ENCODE measurements around the gene MSANTD7.
"Not testable (repeated sequence)": the region's sequence is repeated elsewhere in the genome, so short reads cannot be mapped to it uniquely, and the experiment has no call there.

MSANTD7 gene

GRCh38 chr10:14838582-14839304 is 637 bp downstream of the MSANTD7 start:
- peak; percentile 82 for DNase-seq

DNA sequence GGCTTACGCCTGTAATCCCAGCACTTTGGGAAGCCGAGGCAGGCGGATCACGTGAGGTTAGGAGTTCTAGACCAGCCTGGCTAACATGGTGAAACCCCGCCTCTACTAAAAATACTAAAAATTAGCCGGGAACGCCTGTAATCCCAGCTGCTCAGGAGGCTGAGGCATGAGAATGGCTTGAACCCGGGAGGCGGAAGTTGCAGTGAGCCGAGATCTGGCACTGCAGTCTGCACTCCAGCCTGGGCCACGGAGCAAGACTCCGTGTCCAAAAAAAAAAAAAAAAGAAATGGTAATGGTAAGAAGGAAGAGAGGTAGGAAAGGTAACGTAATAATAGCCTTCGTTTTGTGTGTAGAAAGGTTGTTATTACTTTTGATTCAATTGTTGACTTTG is 1.2 kb downstream of the MSANTD7 start:
- DNase-seq = no peak

GRCh38 chr10:14840178-14840577 is 2.1 kb downstream of the MSANTD7 start:
- no peak for DNase-seq

DNA sequence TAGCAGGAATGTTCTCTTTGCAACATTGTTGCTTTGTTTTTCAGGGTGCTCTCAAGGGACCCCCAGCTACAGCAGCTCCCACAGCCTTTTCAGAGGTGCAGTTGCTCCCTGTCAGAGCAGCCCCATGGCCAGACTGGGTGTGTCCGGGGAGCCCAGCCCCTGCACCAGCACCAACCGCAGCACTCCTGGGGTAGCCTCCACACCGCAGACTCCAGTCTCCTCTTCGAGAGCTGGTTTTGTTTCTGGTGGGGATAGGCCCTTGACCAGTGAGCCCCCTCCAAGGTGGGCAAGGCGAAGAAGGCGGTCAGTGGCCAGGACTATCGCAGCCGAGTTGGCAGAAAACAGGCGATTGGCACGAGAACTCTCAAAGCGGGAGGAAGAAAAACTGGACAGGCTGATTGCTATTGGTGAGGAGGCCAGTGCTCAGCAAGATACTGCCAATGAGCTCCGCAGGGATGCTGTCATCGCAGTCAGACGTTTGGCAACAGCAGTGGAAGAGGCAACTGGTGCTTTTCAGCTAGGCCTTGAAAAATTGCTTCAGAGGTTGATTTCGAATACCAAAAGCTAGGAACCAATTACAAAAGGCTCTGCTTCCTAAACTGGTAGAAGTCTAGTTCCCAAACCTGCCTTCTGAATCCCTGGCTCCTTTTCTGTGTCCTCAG is 5.4 kb downstream of the MSANTD7 start:
- no peak for DNase-seq

DNA sequence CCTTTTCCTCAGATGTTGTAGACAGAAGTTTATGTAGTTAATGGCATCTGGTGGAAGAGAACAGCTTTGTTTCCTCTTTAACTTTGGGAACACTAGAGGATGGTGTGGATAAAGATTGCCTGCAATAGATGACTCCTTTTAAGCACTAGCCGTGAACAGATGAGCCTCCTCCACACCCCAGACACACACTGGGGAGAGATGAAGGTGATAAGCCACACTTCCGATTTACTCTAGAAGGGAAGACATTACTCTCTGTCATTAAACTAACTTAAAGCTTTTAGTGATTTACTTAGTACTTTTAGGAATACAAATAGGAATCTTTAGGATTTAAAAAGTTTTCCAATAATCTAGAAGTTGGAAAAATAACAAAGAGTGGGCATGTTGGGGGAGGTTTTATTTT is 6.8 kb downstream of the MSANTD7 start:
- no peak for DNase-seq

- DNase-seq = no peak
These were observed 14.1 kb downstream of the MSANTD7 start for GRCh38 chr10:14852236-14852635.

DNA sequence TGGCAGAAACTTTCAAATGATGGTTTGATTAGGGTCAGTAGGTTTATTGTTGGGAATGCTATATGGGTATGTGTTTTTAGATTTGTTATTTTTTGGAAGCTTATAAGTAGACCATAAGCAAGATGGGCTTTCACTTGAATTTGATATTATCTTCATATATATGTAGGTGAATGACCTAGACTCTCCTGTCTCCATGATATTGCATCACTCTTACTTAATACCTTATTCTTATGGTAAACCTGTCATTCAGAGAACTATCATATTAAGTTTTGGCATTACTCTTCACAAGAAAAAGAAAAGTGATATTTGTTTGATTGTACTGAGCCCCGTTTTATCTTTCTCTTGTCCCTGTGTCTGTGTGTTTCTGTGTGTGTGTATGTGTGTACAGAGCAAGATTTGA is 17.3 kb downstream of the MSANTD7 start:
- no peak for DNase-seq

GRCh38 chr10:14858338-14858960 is 20.3 kb downstream of the MSANTD7 start:
- DNase-seq = no peak

GRCh38 chr10:14859043-14859442 is 20.9 kb downstream of the MSANTD7 start:
- DNase-seq = no peak

GRCh38 chr10:14859775-14860174 is 21.7 kb downstream of the MSANTD7 start:
- DNase-seq = no peak

DNA sequence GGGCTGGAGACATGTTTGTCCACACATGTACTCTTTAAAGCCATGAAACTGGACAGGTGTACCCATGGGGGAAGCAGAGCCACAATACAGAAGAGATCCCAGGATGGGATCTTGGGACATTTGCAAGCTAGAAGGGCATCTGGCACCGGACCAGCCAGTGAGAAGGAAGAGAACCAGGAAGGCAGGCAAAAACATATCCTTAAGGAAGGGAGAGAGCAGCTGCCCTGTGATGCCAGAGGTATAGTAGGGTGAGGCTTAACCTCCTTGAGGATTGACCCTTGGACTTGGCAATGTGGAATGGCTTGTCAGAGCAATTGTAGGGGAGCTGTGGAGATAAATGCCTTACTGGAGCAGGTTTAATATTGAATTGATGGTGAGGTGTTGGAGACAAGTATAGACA is 22.7 kb downstream of the MSANTD7 start:
- DNase-seq = no peak

DNA sequence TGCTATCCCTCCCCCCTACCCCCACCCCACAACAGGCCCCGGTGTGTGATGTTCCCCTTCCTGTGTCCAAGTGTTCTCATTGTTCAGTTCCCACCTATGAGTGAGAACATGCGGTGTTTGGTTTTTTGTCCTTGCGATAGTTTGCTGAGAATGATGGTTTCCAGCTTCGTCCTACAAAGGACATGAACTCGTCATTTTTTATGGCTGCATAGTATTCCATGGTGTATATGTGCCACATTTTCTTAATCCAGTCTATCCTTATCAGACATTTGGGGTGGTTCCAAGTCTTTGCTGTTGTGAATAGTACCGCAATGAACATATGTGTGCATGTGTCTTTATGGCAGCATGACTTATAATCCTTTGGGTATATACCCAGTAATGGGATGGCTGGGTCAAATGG is 26.4 kb downstream of the MSANTD7 start:
- not testable (repeated sequence) for DNase-seq

GRCh38 chr10:14864871-14865270 is 26.8 kb downstream of the MSANTD7 start:
- DNase-seq = not testable (repeated sequence)

- no peak for DNase-seq
These were observed 35.1 kb downstream of the MSANTD7 start for GRCh38 chr10:14873090-14873760.

- no peak for DNase-seq
These were observed 37.8 kb downstream of the MSANTD7 start for GRCh38 chr10:14875941-14876340.

DNA sequence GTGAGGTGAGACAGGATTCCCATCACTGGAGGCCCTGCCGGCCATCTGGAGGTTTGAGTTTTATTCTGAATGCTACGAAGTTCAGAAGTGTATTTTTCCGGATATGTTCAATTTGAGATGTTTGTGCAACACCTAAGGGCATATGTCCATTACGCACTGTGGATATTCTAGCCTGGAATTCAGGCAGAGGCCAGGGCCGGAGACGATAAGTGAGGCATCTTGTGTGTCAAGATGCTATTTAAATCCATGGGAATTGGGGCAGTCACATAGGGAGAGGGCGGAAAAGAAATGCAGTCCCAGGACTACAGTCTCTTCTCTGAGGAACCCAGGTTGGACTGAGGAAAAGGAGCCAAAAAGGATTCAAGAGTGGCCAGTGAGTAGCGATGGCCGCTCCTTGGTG is 38.7 kb downstream of the MSANTD7 start:
- DNase-seq = no peak

- peak; percentile 97 for DNase-seq
These were observed 40.4 kb downstream of the MSANTD7 start, which contains the start of gene SUV39H2 for GRCh38 chr10:14878266-14879123. SUV39H2 (plus strand) TSS chr10:14878866; CDS start chr10:14878889, 23 bp downstream.

DNA sequence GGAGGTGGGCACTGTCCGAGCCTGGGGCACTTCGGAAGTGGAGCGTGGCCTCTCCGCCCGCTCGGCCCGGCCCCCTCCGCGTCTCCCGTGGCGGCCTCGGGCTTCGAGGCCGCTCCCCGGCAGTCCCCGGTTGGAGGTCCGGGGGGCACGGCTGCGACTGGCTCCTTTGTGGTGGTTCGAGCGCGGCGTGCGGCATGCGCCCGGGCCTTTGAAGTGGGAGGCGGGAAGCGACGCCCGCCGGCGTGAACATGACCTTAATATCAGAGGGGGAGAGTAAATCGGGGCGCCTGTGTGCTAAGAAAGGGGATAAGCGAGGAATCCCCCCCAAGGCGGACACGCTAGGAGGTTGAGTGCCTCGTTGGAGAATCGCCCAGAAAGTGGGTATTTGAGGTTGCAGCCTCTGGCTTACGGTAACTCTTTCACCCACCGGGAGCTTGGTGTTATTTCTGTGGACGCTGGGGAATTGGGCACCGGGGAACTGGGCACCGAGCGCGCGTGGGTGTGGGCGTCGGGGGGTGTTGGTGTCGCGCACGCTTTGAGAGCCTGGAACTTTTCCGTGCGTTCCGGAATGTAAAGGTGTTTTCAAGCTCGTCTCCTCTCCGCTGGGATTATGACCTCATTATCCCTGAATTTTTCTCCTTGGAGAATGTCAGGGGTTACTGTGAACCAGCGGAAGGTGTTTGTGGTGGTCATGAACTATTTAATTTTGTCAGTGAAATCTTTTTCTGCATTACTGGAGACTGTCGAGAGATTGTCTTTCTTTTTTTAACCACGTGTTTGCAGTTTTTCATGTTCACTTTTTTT is 41.2 kb downstream of the MSANTD7 start:
- peak; percentile 60 for DNase-seq

DNA sequence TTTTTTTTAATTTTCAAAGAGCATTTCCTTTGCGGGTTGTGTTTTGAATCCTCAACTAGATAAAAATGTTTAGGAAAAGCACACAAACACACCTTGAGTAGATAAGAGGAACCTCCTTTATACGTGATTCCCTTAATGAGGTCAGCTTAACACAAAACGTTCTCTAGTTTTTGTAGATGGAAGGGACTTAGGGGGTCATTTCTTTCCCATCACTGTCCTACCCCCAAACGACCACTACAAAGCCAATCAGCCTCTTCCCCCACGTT is 41.8 kb downstream of the MSANTD7 start:
- DNase-seq = no peak

- no peak for DNase-seq
These were observed 42.1 kb downstream of the MSANTD7 start for GRCh38 chr10:14880229-14880628.

DNA sequence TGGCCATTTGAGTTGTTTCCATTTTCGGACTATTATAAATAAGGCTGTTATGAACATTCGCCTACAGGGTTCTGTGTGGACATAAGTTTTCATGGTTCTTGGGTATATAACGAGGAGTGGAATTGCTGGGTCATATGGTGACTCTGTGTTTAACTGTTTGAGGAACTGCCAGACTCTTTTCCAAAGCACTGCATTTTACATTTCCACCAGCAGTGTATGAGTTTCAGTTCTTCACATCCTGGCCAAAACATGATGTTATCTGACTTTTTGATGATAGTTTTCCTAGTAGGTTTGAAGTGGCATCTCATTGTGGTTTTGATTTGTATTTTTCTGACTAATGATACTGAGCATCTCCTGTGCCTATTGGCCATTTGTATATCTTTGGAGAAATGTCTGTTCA is 46.0 kb downstream of the MSANTD7 start:
- no peak for DNase-seq
